ENCODE measurements around the gene FGGY. TPM values are rescaled to one million over a fixed set of nuclear protein-coding genes. Genes with fewer than 3 reads are reported as not detected.

Gene FGGY
- total RNA-seq, 1 experiment from 2014 or later = 12.0 TPM

DNA sequence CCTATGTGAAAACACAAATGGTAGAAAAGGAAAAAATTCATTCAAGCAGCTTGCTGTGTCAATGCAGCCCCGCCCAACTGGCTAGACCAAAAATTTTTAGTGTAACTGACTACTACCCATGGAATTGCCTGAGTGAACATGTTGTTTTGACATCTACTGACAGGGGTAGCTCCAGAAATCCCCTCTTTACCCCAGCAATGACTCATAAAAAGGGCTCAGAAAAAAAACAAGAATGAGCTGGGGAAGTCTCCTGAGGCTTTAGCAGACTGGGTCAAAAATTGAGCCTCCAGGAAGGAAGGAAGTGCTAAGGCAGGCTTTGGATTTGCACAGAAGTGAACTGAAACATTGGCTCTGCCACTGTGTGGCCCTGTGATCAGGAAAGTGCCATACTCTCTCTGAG, 24.4 kb upstream of the FGGY start:
- Mint-ChIP-seq H3K4me1 (no peaks in the 10 kb centered on the region), H3K4me3 (no peak overlapping the region), H3K36me3 (no peaks in the 10 kb centered on the region), H3K27ac (no peak overlapping the region), H3K9me3 (peaks cover 13% of the 10 kb centered on the region), H3K27me3 (ENCODE audit: low read depth) (no peaks in the 10 kb centered on the region)
- TF ChIP-seq ATF1 (CRISPR knock-in tag; IDR thresholded peaks at IDR 0.05) (no peak), ZNF425 (CRISPR knock-in tag; conservative IDR thresholded peaks at IDR 0.05) (no peak), GRHL2 (CRISPR knock-in tag; IDR thresholded peaks at IDR 0.05; ENCODE audit: insufficient replicate concordance, severe bottlenecking) (no peak), ZMAT4 (CRISPR knock-in tag; IDR thresholded peaks at IDR 0.05) (no peak), KAT7 (CRISPR knock-in tag; IDR thresholded peaks at IDR 0.05; ENCODE audit: borderline replicate concordance) (no peak), ZNF532 (CRISPR knock-in tag; IDR thresholded peaks at IDR 0.05; ENCODE audit: borderline replicate concordance) (no peak), GTF2I (CRISPR knock-in tag; conservative IDR thresholded peaks at IDR 0.05) (no peak), FOXJ3 (CRISPR knock-in tag; IDR thresholded peaks at IDR 0.05; ENCODE audit: borderline replicate concordance) (no peak), FOXK1 (CRISPR knock-in tag; IDR thresholded peaks at IDR 0.05) (no peak), ZNF416 (CRISPR knock-in tag; IDR thresholded peaks at IDR 0.05) (no peak), ZNF138 (CRISPR knock-in tag; conservative IDR thresholded peaks at IDR 0.05) (no peak), ZNF317 (CRISPR knock-in tag; IDR thresholded peaks at IDR 0.05; ENCODE audit: borderline replicate concordance, low read depth) (no peak)
- TF ChIP-seq, protein P1, sequence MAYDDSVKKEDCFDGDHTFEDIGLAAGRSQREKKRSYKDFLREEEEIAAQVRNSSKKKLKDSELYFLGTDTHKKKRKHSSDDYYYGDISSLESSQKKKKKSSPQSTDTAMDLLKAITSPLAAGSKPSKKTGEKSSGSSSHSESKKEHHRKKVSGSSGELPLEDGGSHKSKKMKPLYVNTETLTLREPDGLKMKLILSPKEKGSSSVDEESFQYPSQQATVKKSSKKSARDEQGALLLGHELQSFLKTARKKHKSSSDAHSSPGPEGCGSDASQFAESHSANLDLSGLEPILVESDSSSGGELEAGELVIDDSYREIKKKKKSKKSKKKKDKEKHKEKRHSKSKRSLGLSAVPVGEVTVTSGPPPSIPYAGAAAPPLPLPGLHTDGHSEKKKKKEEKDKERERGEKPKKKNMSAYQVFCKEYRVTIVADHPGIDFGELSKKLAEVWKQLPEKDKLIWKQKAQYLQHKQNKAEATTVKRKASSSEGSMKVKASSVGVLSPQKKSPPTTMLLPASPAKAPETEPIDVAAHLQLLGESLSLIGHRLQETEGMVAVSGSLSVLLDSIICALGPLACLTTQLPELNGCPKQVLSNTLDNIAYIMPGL (CRISPR knock-in tag; IDR thresholded peaks at IDR 0.05) = no peak
- no peak for DNase-seq (ENCODE audit: low spot score)
- POLR2A ChIA-PET = no interaction called here
- no peak for ATAC-seq
- CTCF ChIA-PET = interaction anchor here (0.6 kb wide), 1 partner anchor 16 kb away, joined by 3 read pairs; no protein-coding TSS in a partner anchor

- H3K9me3 Mint-ChIP-seq = 0 out of 2 replicates have a peak, but pooled peaks cover 6% of the 10 kb centered on the region
- no peaks in the 10 kb centered on the region for H3K27me3 Mint-ChIP-seq (ENCODE audit: low read depth)
- H3K4me1 Mint-ChIP-seq = no peaks in the 10 kb centered on the region
- H3K36me3 Mint-ChIP-seq = no peaks in the 10 kb centered on the region
- H3K4me3 Mint-ChIP-seq = no peak overlapping the region
- TF ChIP-seq, protein P2, sequence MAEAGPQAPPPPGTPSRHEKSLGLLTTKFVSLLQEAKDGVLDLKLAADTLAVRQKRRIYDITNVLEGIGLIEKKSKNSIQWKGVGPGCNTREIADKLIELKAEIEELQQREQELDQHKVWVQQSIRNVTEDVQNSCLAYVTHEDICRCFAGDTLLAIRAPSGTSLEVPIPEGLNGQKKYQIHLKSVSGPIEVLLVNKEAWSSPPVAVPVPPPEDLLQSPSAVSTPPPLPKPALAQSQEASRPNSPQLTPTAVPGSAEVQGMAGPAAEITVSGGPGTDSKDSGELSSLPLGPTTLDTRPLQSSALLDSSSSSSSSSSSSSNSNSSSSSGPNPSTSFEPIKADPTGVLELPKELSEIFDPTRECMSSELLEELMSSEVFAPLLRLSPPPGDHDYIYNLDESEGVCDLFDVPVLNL (CRISPR knock-in tag; IDR thresholded peaks at IDR 0.05; ENCODE audit: borderline replicate concordance, low read depth) = no peak
- no peak for TF ChIP-seq ATF6 (CRISPR knock-in tag; IDR thresholded peaks at IDR 0.05)
- TF ChIP-seq EMX1 (CRISPR knock-in tag; IDR thresholded peaks at IDR 0.05) = no peak
- no peak for TF ChIP-seq FOXK1 (CRISPR knock-in tag; IDR thresholded peaks at IDR 0.05)
- no peak overlapping the region for H3K27ac Mint-ChIP-seq
- no peak for ATAC-seq
- POLR2A ChIA-PET = no interaction called here
- DNase-seq (ENCODE audit: low spot score) = no peak
- CTCF ChIA-PET = no interaction called here
Measured at GRCh38 chr1:59276439-59276851, 20.4 kb upstream of the FGGY start.

Data from WTC11 (cell line).